Loucy (cell line): Measurements from ENCODE around the gene SERPINB6.

ENCODE experiments used
- EZH2phosphoT487 ChIP-seq: fragments of 200-600 bp; IDR thresholded peaks from 2 replicates; pipeline ENCODE4 v1.6.1; 2018; ENCODE audit warnings: antibody characterized with exemption, mild to moderate bottlenecking, moderate library complexity, borderline replicate concordance
- TF ChIP-seq, protein P1 (sequence below): fragments of 200-600 bp; sonication (generic); conservative IDR thresholded peaks from 2 replicates; pipeline ENCODE4 v1.5.1; 2014; ENCODE audit warnings: mild to moderate bottlenecking, antibody characterized with exemption, low read length

DNA sequence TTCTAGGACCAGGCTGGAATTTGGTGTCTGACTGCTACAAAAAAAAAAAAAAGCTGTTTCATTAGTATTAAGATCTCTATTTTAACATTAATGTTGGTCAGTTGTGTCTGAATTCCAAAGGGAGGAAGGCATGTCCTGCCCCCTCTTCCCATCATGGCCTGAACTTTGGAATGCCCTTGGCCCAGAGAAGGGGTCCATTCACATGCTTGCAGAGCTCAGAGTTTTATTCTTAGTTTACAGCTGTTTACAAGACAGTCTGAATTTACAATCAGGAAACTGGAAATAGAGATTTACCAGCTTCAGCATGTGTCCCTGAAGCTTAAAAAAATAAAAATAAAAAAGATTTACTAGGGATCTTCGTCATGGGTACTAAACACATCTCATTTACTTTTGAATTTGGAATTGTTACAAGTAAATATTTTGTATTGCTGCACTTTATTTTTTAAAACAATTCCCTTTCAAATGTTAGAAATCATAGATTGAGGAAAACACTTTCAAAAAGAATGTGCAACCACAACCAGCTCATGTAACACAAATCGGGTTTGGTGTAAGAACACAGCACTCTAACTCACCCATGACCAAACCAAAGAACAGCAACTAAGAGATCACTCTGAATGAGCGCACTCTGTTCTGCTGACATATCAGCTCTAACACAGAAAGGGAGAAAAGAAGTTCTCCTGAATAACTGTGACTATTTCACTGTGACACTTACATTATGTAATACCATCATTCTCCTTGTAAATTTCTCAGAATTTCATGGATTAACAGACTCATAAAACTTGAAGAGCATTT is 6.6 kb upstream of the SERPINB6 start:
- TF ChIP-seq, protein P1, sequence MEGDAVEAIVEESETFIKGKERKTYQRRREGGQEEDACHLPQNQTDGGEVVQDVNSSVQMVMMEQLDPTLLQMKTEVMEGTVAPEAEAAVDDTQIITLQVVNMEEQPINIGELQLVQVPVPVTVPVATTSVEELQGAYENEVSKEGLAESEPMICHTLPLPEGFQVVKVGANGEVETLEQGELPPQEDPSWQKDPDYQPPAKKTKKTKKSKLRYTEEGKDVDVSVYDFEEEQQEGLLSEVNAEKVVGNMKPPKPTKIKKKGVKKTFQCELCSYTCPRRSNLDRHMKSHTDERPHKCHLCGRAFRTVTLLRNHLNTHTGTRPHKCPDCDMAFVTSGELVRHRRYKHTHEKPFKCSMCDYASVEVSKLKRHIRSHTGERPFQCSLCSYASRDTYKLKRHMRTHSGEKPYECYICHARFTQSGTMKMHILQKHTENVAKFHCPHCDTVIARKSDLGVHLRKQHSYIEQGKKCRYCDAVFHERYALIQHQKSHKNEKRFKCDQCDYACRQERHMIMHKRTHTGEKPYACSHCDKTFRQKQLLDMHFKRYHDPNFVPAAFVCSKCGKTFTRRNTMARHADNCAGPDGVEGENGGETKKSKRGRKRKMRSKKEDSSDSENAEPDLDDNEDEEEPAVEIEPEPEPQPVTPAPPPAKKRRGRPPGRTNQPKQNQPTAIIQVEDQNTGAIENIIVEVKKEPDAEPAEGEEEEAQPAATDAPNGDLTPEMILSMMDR, result no peak
- no peak for TF ChIP-seq EZH2phosphoT487
